ENCODE measurements around the gene MCL1. TPM values are rescaled to one million over a fixed set of nuclear protein-coding genes. Genes with fewer than 3 reads are reported as not detected.
"Not testable (repeated sequence)": the region's sequence is repeated elsewhere in the genome, so short reads cannot be mapped to it uniquely, and the experiment has no call there.

The MCL1 gene
- total RNA-seq, 2 experiments from 2014 or later: 228 to 235 TPM

GRCh38 chr1:150615346-150616201 lies 36.2 kb upstream of the MCL1 start:
- intact Hi-C loops (cut with micrococcal nuclease): no loop called here
- CTCF ChIA-PET: interaction anchor here (0.7 to 8.7 kb wide), 2 partner anchors 48 to 53 kb away, joined by 3 to 88 read pairs; no protein-coding TSS in a partner anchor
- Mint-ChIP-seq H3K4me1 (ENCODE audit: low read depth) (peaks cover 72% of the 10 kb centered on the region), H3K36me3 (ENCODE audit: low read depth) (peaks cover 54% of the 10 kb centered on the region), H3K27ac (peak overlapping the region; percentile 70), H3K27me3 (ENCODE audit: low read depth) (no peaks in the 10 kb centered on the region), H3K9me3 (no peaks in the 10 kb centered on the region), H3K4me3 (peak overlapping the region; percentile 53)
- DNase-seq: peak; percentile 36

GRCh38 chr1:150613061-150613920 lies 33.9 kb upstream of the MCL1 start:
- H3K4me3 Mint-ChIP-seq: peak overlapping the region; percentile 41
- no peaks in the 10 kb centered on the region for H3K9me3 Mint-ChIP-seq
- intact Hi-C loops (cut with micrococcal nuclease): loop anchor here (1.0 to 5.0 kb wide), 5 partner anchors 9 to 544 kb away; partner anchors contain the start of genes CTSS and TNFAIP8L2
- H3K4me1 Mint-ChIP-seq (ENCODE audit: low read depth): peaks cover 64% of the 10 kb centered on the region
- no peaks in the 10 kb centered on the region for H3K27me3 Mint-ChIP-seq (ENCODE audit: low read depth)
- H3K36me3 Mint-ChIP-seq (ENCODE audit: low read depth): peaks cover 45% of the 10 kb centered on the region
- peak; percentile 81 for DNase-seq
- peak overlapping the region; percentile 93 for H3K27ac Mint-ChIP-seq
- CTCF ChIA-PET: interaction anchor here (0.6 to 8.7 kb wide), 9 partner anchors 10 to 74 kb away, joined by 3 to 88 read pairs (median 4); partner anchors contain the start of gene ENSA

- Mint-ChIP-seq H3K36me3 (ENCODE audit: low read depth) (peaks cover 40% of the 10 kb centered on the region), H3K4me3 (peak overlapping the region; percentile 50), H3K27ac (peak overlapping the region; percentile 93), H3K27me3 (ENCODE audit: low read depth) (no peaks in the 10 kb centered on the region), H3K4me1 (ENCODE audit: low read depth) (peaks cover 61% of the 10 kb centered on the region), H3K9me3 (no peaks in the 10 kb centered on the region)
- no peak for DNase-seq
- intact Hi-C loops (cut with micrococcal nuclease): loop anchor here (5.0 kb wide), 1 partner anchor 545 kb away; the partner anchor contains the start of gene TNFAIP8L2
- CTCF ChIA-PET: interaction anchor here (0.8 to 8.7 kb wide), 3 partner anchors 32 to 49 kb away, joined by 3 to 88 read pairs (median 16); no protein-coding TSS in a partner anchor
These were observed 32.6 kb upstream of the MCL1 start for GRCh38 chr1:150612014-150612345.

DNA sequence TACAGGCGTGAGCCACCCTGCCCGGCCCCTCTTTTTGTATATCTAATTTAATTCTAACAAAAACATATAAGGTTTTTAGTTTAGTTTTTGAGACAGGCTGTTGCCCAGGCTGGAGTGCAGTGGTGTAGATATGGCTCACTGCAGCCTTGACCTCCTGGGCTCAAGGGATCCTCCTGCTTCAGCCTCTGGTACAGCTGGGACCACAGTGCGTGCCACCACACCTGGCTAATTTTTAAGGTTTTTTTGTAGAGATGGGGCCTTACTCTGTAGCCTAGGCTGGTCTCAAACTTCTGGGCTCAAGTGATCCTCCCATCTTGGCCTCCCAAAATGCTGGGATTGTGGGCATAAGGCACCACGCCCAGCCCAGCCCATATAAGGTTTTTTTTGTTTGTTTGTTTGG lies 31.2 kb upstream of the MCL1 start:
- no peaks in the 10 kb centered on the region for H3K9me3 Mint-ChIP-seq
- H3K27ac Mint-ChIP-seq: no peak overlapping the region
- CTCF ChIA-PET: interaction anchor here (8.7 kb wide), 1 partner anchor 48 kb away, joined by 88 read pairs; no protein-coding TSS in a partner anchor
- H3K4me3 Mint-ChIP-seq: no peak overlapping the region
- peaks cover 30% of the 10 kb centered on the region for H3K36me3 Mint-ChIP-seq (ENCODE audit: low read depth)
- H3K4me1 Mint-ChIP-seq (ENCODE audit: low read depth): peaks cover 52% of the 10 kb centered on the region
- H3K27me3 Mint-ChIP-seq (ENCODE audit: low read depth): no peaks in the 10 kb centered on the region
- DNase-seq: no peak
- intact Hi-C loops (cut with micrococcal nuclease): loop anchor here (5.0 kb wide), 1 partner anchor 547 kb away; the partner anchor contains the start of gene TNFAIP8L2

DNA sequence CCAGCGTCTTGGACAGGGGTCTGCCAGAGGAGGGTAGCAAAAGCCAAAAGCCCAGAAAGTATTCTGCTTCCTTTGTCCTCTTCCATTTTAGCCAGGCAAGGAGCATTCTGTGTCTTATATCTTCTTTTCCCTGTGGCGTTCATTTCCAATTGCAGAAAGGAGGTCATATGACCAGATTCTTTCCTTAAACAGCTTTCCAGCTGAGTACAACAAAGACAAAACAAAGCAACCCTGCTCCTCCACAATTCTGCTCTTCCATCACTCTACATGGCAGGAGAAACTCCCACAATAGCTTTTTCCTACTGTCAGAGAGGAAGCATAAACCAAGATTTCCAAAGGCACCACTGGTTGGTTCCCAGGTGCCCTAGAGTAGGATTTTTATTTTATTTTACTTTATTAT lies 30.3 kb upstream of the MCL1 start:
- peaks cover 24% of the 10 kb centered on the region for H3K36me3 Mint-ChIP-seq (ENCODE audit: low read depth)
- CTCF ChIA-PET: interaction anchor here (0.6 to 8.7 kb wide), 2 partner anchors 47 to 132 kb away, joined by 5 to 88 read pairs; no protein-coding TSS in a partner anchor
- H3K4me1 Mint-ChIP-seq (ENCODE audit: low read depth): peaks cover 51% of the 10 kb centered on the region
- H3K27me3 Mint-ChIP-seq (ENCODE audit: low read depth): no peaks in the 10 kb centered on the region
- intact Hi-C loops (cut with micrococcal nuclease): loop anchor here (5.0 kb wide), 1 partner anchor 548 kb away; the partner anchor contains the start of gene TNFAIP8L2
- no peak for DNase-seq
- no peak overlapping the region for H3K4me3 Mint-ChIP-seq
- no peak overlapping the region for H3K27ac Mint-ChIP-seq
- no peaks in the 10 kb centered on the region for H3K9me3 Mint-ChIP-seq

DNA sequence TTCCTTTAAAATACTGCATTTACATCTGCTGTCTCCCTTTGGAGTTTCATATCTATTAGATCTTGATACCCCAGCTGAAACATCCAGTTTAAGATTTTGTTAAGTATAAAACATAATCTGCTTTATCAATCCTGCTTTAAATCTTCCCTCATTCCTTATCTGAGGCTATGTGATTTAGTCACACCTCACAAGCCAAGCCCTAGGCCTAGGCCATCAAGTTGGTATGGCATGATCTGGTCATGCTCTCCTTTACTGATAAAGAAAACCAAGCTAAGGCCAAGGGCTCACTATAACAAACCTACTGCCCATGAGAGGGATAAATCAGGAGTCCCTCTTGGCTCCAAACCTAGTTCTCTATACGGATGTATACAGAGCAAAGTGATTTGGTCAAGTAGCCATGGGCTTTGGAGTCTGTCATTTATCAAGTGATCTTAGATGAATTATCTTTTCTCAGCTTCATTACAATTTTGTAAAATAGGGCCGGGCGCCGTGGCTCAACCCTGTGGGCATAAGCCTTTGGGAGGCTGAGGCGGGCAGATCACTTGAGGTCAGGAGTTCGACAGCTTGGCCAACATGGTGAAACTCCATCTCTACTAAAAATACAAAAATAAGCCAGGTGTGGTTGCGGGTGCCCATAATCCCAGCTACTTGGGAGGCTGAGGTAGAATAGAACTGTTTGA lies 27.2 kb upstream of the MCL1 start:
- Mint-ChIP-seq H3K4me1 (ENCODE audit: low read depth) (peaks cover 35% of the 10 kb centered on the region), H3K36me3 (ENCODE audit: low read depth) (peaks cover 7% of the 10 kb centered on the region), H3K9me3 (no peaks in the 10 kb centered on the region), H3K4me3 (no peak overlapping the region), H3K27me3 (ENCODE audit: low read depth) (no peaks in the 10 kb centered on the region), H3K27ac (no peak overlapping the region)
- CTCF ChIA-PET: interaction anchor here (4.2 kb wide), 1 partner anchor 45 kb away, joined by 23 read pairs; no protein-coding TSS in a partner anchor
- DNase-seq: no peak
- intact Hi-C loops (cut with micrococcal nuclease): no loop called here

DNA sequence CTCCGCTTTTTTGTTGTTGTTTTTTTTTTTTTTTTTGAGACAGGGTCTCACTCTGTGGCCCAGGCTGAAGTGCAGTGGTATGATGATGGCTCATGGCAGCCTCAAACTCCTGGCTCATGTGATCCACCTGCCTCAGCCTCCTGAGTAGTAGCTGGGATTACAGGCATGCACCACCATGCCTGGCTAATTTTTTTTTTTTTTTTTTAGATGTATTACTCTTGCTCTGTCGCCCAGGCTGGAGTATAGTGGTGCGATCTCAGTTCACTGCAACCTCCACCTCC lies 26.0 kb upstream of the MCL1 start:
- CTCF ChIA-PET: interaction anchor here (4.2 kb wide), 1 partner anchor 44 kb away, joined by 23 read pairs; no protein-coding TSS in a partner anchor
- DNase-seq; intact Hi-C loops (cut with micrococcal nuclease); H3K4me3 Mint-ChIP-seq; H3K9me3 Mint-ChIP-seq; H3K27me3 Mint-ChIP-seq (ENCODE audit: low read depth); H3K36me3 Mint-ChIP-seq (ENCODE audit: low read depth): not testable (repeated sequence)
- Mint-ChIP-seq H3K4me1 (ENCODE audit: low read depth) (peaks cover 28% of the 10 kb centered on the region), H3K27ac (peak overlapping the region; percentile 46)

- Mint-ChIP-seq H3K27ac (peak overlapping the region; percentile 95), H3K4me3 (no peak overlapping the region)
These were observed 24.8 kb upstream of the MCL1 start for GRCh38 chr1:150604226-150604588.

DNA sequence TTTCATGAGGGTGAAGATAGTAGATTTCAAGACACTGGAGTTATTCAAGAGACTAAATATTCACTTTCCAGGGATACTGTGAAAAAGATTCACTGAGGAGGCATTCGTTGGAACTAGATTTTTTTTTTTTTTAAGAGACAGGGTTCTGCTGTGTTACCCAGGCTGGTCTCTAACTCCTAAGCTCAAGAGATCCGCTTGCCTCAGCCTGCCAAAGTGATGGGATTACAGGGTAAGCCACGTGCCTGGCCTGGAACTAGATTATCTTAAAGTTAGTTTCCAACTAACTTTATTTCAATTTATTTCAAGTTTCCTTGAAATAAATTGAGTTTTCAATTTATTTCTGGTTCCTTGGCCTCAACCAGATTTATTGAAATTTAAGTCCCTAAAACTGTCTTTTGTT lies 24.3 kb upstream of the MCL1 start:
- intact Hi-C loops (cut with micrococcal nuclease): loop anchor here (1.0 kb wide), 2 partner anchors 10 to 24 kb away; partner anchors contain the start of gene MCL1
- DNase-seq: no peak
- Mint-ChIP-seq H3K36me3 (ENCODE audit: low read depth) (peaks cover 7% of the 10 kb centered on the region), H3K27ac (peak overlapping the region; percentile 95), H3K4me3 (no peak overlapping the region), H3K27me3 (ENCODE audit: low read depth) (no peaks in the 10 kb centered on the region), H3K9me3 (no peaks in the 10 kb centered on the region), H3K4me1 (ENCODE audit: low read depth) (peaks cover 25% of the 10 kb centered on the region)
- CTCF ChIA-PET: interaction anchor here (0.8 to 4.2 kb wide), 3 partner anchors 10 to 43 kb away, joined by 3 to 23 read pairs (median 3); no protein-coding TSS in a partner anchor

More at GRCh38 chr1:150604226-150604588, 24.8 kb upstream of the MCL1 start:
- no peak for DNase-seq
- peaks cover 25% of the 10 kb centered on the region for H3K4me1 Mint-ChIP-seq (ENCODE audit: low read depth)
- intact Hi-C loops (cut with micrococcal nuclease): loop anchor here (1.0 kb wide), 2 partner anchors 9 to 25 kb away; partner anchors contain the start of gene MCL1
- CTCF ChIA-PET: interaction anchor here (0.5 to 4.2 kb wide), 2 partner anchors 39 to 43 kb away, joined by 3 to 23 read pairs; no protein-coding TSS in a partner anchor
- peaks cover 7% of the 10 kb centered on the region for H3K36me3 Mint-ChIP-seq (ENCODE audit: low read depth)
- no peaks in the 10 kb centered on the region for H3K9me3 Mint-ChIP-seq
- no peaks in the 10 kb centered on the region for H3K27me3 Mint-ChIP-seq (ENCODE audit: low read depth)

GRCh38 chr1:150602372-150602771 lies 23.0 kb upstream of the MCL1 start:
- H3K27ac Mint-ChIP-seq; H3K9me3 Mint-ChIP-seq; intact Hi-C loops (cut with micrococcal nuclease); CTCF ChIA-PET; H3K27me3 Mint-ChIP-seq (ENCODE audit: low read depth); H3K36me3 Mint-ChIP-seq (ENCODE audit: low read depth); H3K4me3 Mint-ChIP-seq; DNase-seq: not testable (repeated sequence)
- H3K4me1 Mint-ChIP-seq (ENCODE audit: low read depth): peaks cover 25% of the 10 kb centered on the region

GRCh38 chr1:150601540-150601939 lies 22.1 kb upstream of the MCL1 start:
- no peak overlapping the region for H3K27ac Mint-ChIP-seq
- CTCF ChIA-PET: no interaction called here
- intact Hi-C loops (cut with micrococcal nuclease): no loop called here
- no peak for DNase-seq
- no peak overlapping the region for H3K4me3 Mint-ChIP-seq
- no peaks in the 10 kb centered on the region for H3K27me3 Mint-ChIP-seq (ENCODE audit: low read depth)
- peaks cover 25% of the 10 kb centered on the region for H3K4me1 Mint-ChIP-seq (ENCODE audit: low read depth)
- no peaks in the 10 kb centered on the region for H3K9me3 Mint-ChIP-seq
- peaks cover 6% of the 10 kb centered on the region for H3K36me3 Mint-ChIP-seq (ENCODE audit: low read depth)
